BE2C (cell line): Measurements from ENCODE around the gene ICE2.

Source experiments
- DNase-seq: peaks from one replicate; pipeline ENCODE4 v3.0.0-alpha.2; 2020
- H3K27me3 ChIP-seq: fragments of 250-450 bp; sonication (Bioruptor Pico); 2 replicates; pipeline ENCODE4 v1.5.1; 2020; ENCODE audit warnings: mild to moderate bottlenecking
- H3K36me3 ChIP-seq: fragments of 250-450 bp; sonication (Bioruptor Pico); 2 replicates; pipeline ENCODE4 v1.5.1; 2020; ENCODE audit warnings: mild to moderate bottlenecking
- H3K4me1 ChIP-seq: fragments of 250-450 bp; sonication (Bioruptor Pico); 2 replicates; pipeline ENCODE4 v1.5.1; 2020
- H3K4me3 ChIP-seq: 2 replicates; pipeline ENCODE4 v1.5.1; 2011; ENCODE audit warnings: low read depth, low read length
- H3K9me3 ChIP-seq: fragments of 250-450 bp; sonication (Bioruptor Pico); 2 replicates; pipeline ENCODE4 v1.5.1; 2020
- TF ChIP-seq, protein P1 (sequence below): IDR thresholded peaks from 2 replicates; pipeline ENCODE4 v1.5.1; 2012; ENCODE audit warnings: mild to moderate bottlenecking, low read depth, low read length

Gene ICE2

DNA sequence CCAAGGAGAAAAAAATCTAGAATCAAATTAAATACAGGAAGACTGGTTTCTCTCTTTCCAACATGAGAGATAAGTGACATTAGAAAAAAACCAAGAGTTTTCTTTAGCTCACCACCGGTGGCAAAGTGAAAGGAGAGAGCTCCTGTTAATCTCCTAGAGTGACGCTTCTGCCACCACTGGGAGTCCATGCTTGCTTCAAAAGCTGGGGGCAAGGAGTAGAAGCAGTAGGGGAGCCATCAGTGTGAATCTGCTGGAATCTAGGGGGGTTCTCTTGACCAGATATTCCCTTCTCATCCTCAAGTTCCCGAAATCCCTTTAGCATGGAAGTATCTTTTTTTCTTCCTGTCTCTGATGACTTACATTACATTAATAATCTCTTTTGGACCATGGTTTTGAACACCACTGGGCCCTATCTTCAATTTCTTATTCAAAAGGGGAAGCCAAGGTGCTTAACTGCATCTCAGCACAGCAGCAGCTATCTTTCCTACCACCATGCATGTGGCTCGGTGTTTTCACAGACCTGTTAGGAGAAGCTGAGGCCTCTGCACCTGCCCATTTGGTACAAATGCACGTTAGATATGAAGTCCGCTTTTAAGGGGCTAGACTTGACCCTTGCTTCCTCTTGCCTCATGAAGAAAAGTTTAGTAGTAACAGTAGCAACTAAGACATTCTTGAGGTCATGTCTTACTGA, 6.6 kb upstream of the ICE2 start:
- H3K36me3 ChIP-seq, result no peaks in the 10 kb centered on the region
- DNase-seq, result no peak
- H3K27me3 ChIP-seq, result no peaks in the 10 kb centered on the region
- H3K9me3 ChIP-seq, result no peaks in the 10 kb centered on the region
- TF ChIP-seq, protein P1, sequence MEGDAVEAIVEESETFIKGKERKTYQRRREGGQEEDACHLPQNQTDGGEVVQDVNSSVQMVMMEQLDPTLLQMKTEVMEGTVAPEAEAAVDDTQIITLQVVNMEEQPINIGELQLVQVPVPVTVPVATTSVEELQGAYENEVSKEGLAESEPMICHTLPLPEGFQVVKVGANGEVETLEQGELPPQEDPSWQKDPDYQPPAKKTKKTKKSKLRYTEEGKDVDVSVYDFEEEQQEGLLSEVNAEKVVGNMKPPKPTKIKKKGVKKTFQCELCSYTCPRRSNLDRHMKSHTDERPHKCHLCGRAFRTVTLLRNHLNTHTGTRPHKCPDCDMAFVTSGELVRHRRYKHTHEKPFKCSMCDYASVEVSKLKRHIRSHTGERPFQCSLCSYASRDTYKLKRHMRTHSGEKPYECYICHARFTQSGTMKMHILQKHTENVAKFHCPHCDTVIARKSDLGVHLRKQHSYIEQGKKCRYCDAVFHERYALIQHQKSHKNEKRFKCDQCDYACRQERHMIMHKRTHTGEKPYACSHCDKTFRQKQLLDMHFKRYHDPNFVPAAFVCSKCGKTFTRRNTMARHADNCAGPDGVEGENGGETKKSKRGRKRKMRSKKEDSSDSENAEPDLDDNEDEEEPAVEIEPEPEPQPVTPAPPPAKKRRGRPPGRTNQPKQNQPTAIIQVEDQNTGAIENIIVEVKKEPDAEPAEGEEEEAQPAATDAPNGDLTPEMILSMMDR, result no peak
- H3K4me1 ChIP-seq, result peaks cover 15% of the 10 kb centered on the region
- no peak overlapping the region for H3K4me3 ChIP-seq

GRCh38 chr15:60483042-60483441, 4.1 kb upstream of the ICE2 start:
- no peaks in the 10 kb centered on the region for H3K36me3 ChIP-seq
- H3K27me3 ChIP-seq, result no peaks in the 10 kb centered on the region
- DNase-seq, result no peak
- TF ChIP-seq, protein P1, result no peak
- H3K9me3 ChIP-seq, result no peaks in the 10 kb centered on the region
- H3K4me3 ChIP-seq, result no peak overlapping the region
- H3K4me1 ChIP-seq, result peaks cover 4% of the 10 kb centered on the region; the same call in 1 of the 2 replicates

GRCh38 chr15:60480888-60481287, 1.9 kb upstream of the ICE2 start:
- no peaks in the 10 kb centered on the region for H3K9me3 ChIP-seq
- no peak overlapping the region for H3K4me3 ChIP-seq
- H3K27me3 ChIP-seq, result no peaks in the 10 kb centered on the region
- no peak for DNase-seq
- H3K4me1 ChIP-seq, result peaks cover 10% of the 10 kb centered on the region
- TF ChIP-seq, protein P1, result no peak
- no peaks in the 10 kb centered on the region for H3K36me3 ChIP-seq

DNA sequence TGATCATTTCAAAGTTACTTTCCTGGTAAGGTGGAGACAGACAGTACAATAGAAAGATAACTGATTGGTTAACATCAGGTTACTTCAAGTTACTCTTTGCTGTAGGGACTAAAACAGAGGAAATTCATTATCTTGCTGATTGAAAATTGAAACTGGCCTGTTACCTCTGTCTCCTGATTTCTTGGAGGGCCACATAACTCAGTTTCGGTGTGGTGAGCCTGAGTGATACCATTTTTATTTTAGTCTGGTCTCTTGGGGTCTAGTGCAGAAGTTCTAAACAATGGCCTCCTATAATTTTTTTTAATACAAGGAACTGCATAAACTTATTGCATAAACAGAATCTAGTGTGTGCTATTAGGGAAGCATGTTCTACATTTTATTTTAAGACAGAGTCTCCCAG, 1.2 kb upstream of the ICE2 start:
- Histone ChIP-seq H3K27me3 (no peaks in the 10 kb centered on the region), H3K4me1 (peaks cover 5% of the 10 kb centered on the region; the same call in 1 of the 2 replicates), H3K4me3 (no peak overlapping the region), H3K9me3 (no peaks in the 10 kb centered on the region), H3K36me3 (peaks cover 4% of the 10 kb centered on the region)
- no peak for DNase-seq
- TF ChIP-seq, protein P1, result no peak

- TF ChIP-seq, protein P1, result no peak
- no peak for DNase-seq
- Histone ChIP-seq H3K36me3 (peaks cover 4% of the 10 kb centered on the region), H3K27me3 (no peaks in the 10 kb centered on the region), H3K4me3 (peak overlapping the region; percentile 98), H3K9me3 (no peaks in the 10 kb centered on the region), H3K4me1 (peaks cover 5% of the 10 kb centered on the region; the same call in 1 of the 2 replicates)
Measured at GRCh38 chr15:60479361-60480110, 594 bp upstream of the ICE2 start.
